Endothelial cell of umbilical vein (primary cell): ENCODE data around the gene STRIP2. TPM values are rescaled to one million over a fixed set of nuclear protein-coding genes. Genes with fewer than 3 reads are reported as not detected.

Experiments used
- BruUV-seq: library from RNA; stranded (reverse); fragments of 400-500 nt; replicated peaks from 2 replicates; lab custom pipeline; 2021; lab: Mats Ljungman, UMichigan
- CTCF ChIA-PET: fragments of 300-600, 350-600 bp; sonication (Branson Sonifier 250); formaldehyde crosslinking; loops from one replicate; lab custom pipeline; 2021; ENCODE audit warnings: antibody characterized with exemption, inconsistent platforms; lab: Charles Lee
- POLR2A ChIA-PET: fragments of 300-600, 350-600 bp; sonication (Branson Sonifier 250); formaldehyde crosslinking; loops from one replicate; lab custom pipeline; 2021; ENCODE audit warnings: antibody characterized with exemption, inconsistent platforms; lab: Charles Lee
- DNase-seq: peaks from one replicate; pipeline ENCODE4 v3.0.0-alpha.2; 2011; ENCODE audit warnings: low read depth, low spot score
- FAIRE-seq: peaks from 2 replicates; lab custom pipeline; 2011; peaks lifted over from hg19 to GRCh38; lab: Jason Lieb, UNC
- H2AFZ ChIP-seq: 2 replicates; pipeline ENCODE4 v1.6.0; 2012; ENCODE audit warnings: low read depth, low read length, control low read depth, inconsistent platforms
- H3K27ac ChIP-seq: 2 replicates; pipeline ENCODE4 v1.5.1; 2011; ENCODE audit warnings: low read depth, mild to moderate bottlenecking, control low read depth, low read length, moderate library complexity; ENCODE audit not compliant: insufficient read depth
- H3K27me3 ChIP-seq, 2 experiments: 2 replicates each; pipeline versions ENCODE4 v1.6.0 to v1.6.1; 2011; ENCODE audit warnings: low read length in 2 of 2, mixed read lengths in 1 of 2; ENCODE audit not compliant: control insufficient read depth in 2 of 2, insufficient read depth in 2 of 2
- H3K36me3 ChIP-seq, 2 experiments: 2 replicates in 1 of 2; 3 replicates in 1 of 2; pipeline ENCODE4 v1.5.1; 2011; ENCODE audit warnings: low read length in 2 of 2, mild to moderate bottlenecking in 1 of 2, moderate library complexity in 1 of 2; ENCODE audit not compliant: control insufficient read depth in 2 of 2, insufficient read depth in 2 of 2; ENCODE audit errors: extremely low read depth in 1 of 2
- H3K4me1 ChIP-seq: 3 replicates; pipeline ENCODE4 v1.5.1; 2011; ENCODE audit warnings: mild to moderate bottlenecking, low read length; ENCODE audit not compliant: control insufficient read depth, insufficient read depth; ENCODE audit errors: extremely low read depth
- H3K4me2 ChIP-seq: 2 replicates; pipeline ENCODE4 v1.6.1; 2011; ENCODE audit warnings: low read length, control low read depth, mixed read lengths; ENCODE audit not compliant: insufficient read depth
- H3K4me3 ChIP-seq, 3 experiments: fragments of 200-600 bp in 1 of 3; sonication (generic), shearing (Covaris generic) in 1 of 3; replicated peaks in 1 of 3; 2 replicates each; pipeline ENCODE4 v1.5.1; 2011 to 2016; ENCODE audit warnings: control low read depth in 3 of 3, low read length in 3 of 3, mild to moderate bottlenecking in 2 of 3, inconsistent platforms in 1 of 3, low read depth in 1 of 3, moderate library complexity in 1 of 3; ENCODE audit not compliant: insufficient read depth in 1 of 3
- H3K79me2 ChIP-seq: 2 replicates; pipeline ENCODE4 v1.6.0; 2012; ENCODE audit warnings: low read length, inconsistent platforms; ENCODE audit not compliant: control insufficient read depth, insufficient read depth
- H3K9ac ChIP-seq: replicated peaks from 2 replicates; pipeline ENCODE3; 2011; ENCODE audit warnings: low read length, control low read depth; ENCODE audit not compliant: insufficient read depth; ENCODE audit errors: extremely low read depth
- H3K9me1 ChIP-seq: replicated peaks from 3 replicates; pipeline ENCODE4 v1.6.0; 2011; ENCODE audit warnings: mild to moderate bottlenecking, low read length; ENCODE audit not compliant: control insufficient read depth, insufficient read depth; ENCODE audit errors: extremely low read depth
- H3K9me3 ChIP-seq: replicated peaks from 2 replicates; pipeline ENCODE4 v1.5.1; 2012; ENCODE audit warnings: low read length, inconsistent platforms; ENCODE audit not compliant: control insufficient read depth, insufficient read depth
- H4K20me1 ChIP-seq: replicated peaks from 2 replicates; pipeline ENCODE3; 2011; ENCODE audit warnings: mild to moderate bottlenecking, low read length; ENCODE audit not compliant: control insufficient read depth, insufficient read depth; ENCODE audit errors: extremely low read depth
- CTCF ChIP-seq, 2 donors: IDR thresholded peaks; 1 replicate in 1 of 2; 2 replicates in 1 of 2; pipeline ENCODE4 v1.5.1; 2011; ENCODE audit warnings: low read length in 2 of 2, mild to moderate bottlenecking in 2 of 2, moderate library complexity in 2 of 2, control low read depth in 1 of 2, inconsistent platforms in 1 of 2, low read depth in 1 of 2; ENCODE audit not compliant: insufficient read depth in 1 of 2; ENCODE audit errors: extremely low read depth in 1 of 2
- EZH2 ChIP-seq: IDR thresholded peaks from 2 replicates; pipeline ENCODE4 v1.6.1; 2012; ENCODE audit warnings: borderline replicate concordance, low read depth, mild to moderate bottlenecking, moderate library complexity, low read length, inconsistent platforms; ENCODE audit not compliant: severe bottlenecking
- FOS ChIP-seq: IDR thresholded peaks from 2 replicates; pipeline ENCODE4 v1.6.1; 2011; ENCODE audit warnings: mild to moderate bottlenecking, low read length, moderate library complexity, borderline replicate concordance; ENCODE audit not compliant: insufficient read depth
- GATA2 ChIP-seq: IDR thresholded peaks from 2 replicates; pipeline ENCODE4 v1.7.0; 2011; ENCODE audit warnings: low read depth, mild to moderate bottlenecking, moderate library complexity, mixed read lengths, low read length; ENCODE audit not compliant: insufficient read length, insufficient read depth
- JUN ChIP-seq: IDR thresholded peaks from 2 replicates; pipeline ENCODE4 v1.6.1; 2011; ENCODE audit warnings: borderline replicate concordance, low read depth; ENCODE audit not compliant: insufficient read length, insufficient read depth
- MAX ChIP-seq: IDR thresholded peaks from 2 replicates; pipeline ENCODE4 v1.6.1; 2011; ENCODE audit not compliant: insufficient read depth, insufficient read length
- MYC ChIP-seq: IDR thresholded peaks from one replicate; pipeline ENCODE4 v1.6.1; 2011; ENCODE audit warnings: mild to moderate bottlenecking, low read depth, low read length
- POLR2A ChIP-seq: IDR thresholded peaks from 2 replicates; pipeline ENCODE4 v1.6.1; 2012; ENCODE audit warnings: low read depth, mild to moderate bottlenecking, control low read depth, low read length
- POLR2AphosphoS5 ChIP-seq: IDR thresholded peaks from 2 replicates; pipeline ENCODE4 v1.6.1; 2012; ENCODE audit warnings: low read depth, mild to moderate bottlenecking, control low read depth, low read length, moderate library complexity; ENCODE audit not compliant: insufficient read depth
- dilution Hi-C: fragments of 300-500 bp; cut with MboI; formaldehyde crosslinking; loops from one replicate; pipeline ENCODE4 v1.15.0; 2019; ENCODE audit warnings: low sequenced_read_pairs; ENCODE audit not compliant: extremely low pct_ligation_motif_present
- intact Hi-C: fragments of 100-400 bp; cut with micrococcal nuclease; formaldehyde crosslinking; loops from one replicate; pipeline ENCODE4 v1.10.0; 2022
- polyA plus RNA-seq, 4 experiments: library from polyadenylated mRNA; depleted of rRNA in 3 of 4; stranded (reverse) in 3 of 4; unstranded in 1 of 4; fragments of >200 nt; gene quantifications; 2 replicates each; pipeline versions ENCODE4 v1.2.1 to v1.2.3, GENCODE V29; 2011 to 2012; ENCODE audit warnings: missing spikeins in 1 of 4
- total RNA-seq: library from RNA; stranded (reverse); gene quantifications from 2 replicates; pipeline ENCODE4 v1.2.3, GENCODE V29; 2021

The STRIP2 gene
- total and polyA plus RNA-seq, 2 donors (not counting 3 experiments of a cell fraction or from before 2014, with no cell fraction given): 3.4 to 10.0 TPM

- intact Hi-C loops (no loop called here), dilution Hi-C loops (no loop called here)
- peak overlapping the region; percentile 8 for H3K4me2 ChIP-seq
- no peaks in the 10 kb centered on the region for H3K9me3 ChIP-seq
- no peak overlapping the region for H3K4me3 ChIP-seq
- ChIA-PET POLR2A (no interaction called here), CTCF (no interaction called here)
- FAIRE-seq (peak; percentile 76), DNase-seq (peak; percentile 47)
- H3K36me3 ChIP-seq: no peaks in the 10 kb centered on the region
- H3K27me3 ChIP-seq: no peaks in the 10 kb centered on the region
- H3K79me2 ChIP-seq: no peaks in the 10 kb centered on the region
- H3K4me1 ChIP-seq: no peaks in the 10 kb centered on the region
- no peak overlapping the region for H3K27ac ChIP-seq
- H3K9me1 ChIP-seq: no peaks in the 10 kb centered on the region
- BruUV-seq: no TSS peak
- H4K20me1 ChIP-seq: no peaks in the 10 kb centered on the region
- peak overlapping the region; percentile 14 for H2AFZ ChIP-seq
- TF ChIP-seq FOS: peak; percentile 83
- TF ChIP-seq MYC: no peak
- TF ChIP-seq POLR2AphosphoS5: peak; percentile 33
- TF ChIP-seq JUN: peak; percentile 62
- H3K9ac ChIP-seq: no peak overlapping the region
These were observed 96.7 kb downstream of the STRIP2 start for GRCh38 chr7:129530795-129531391.

GRCh38 chr7:129531721-129532120 is 97.5 kb downstream of the STRIP2 start:
- H3K27ac ChIP-seq: no peak overlapping the region
- H3K36me3 ChIP-seq: no peaks in the 10 kb centered on the region
- no peaks in the 10 kb centered on the region for H3K9me3 ChIP-seq
- H4K20me1 ChIP-seq: no peaks in the 10 kb centered on the region
- intact Hi-C loops (no loop called here), dilution Hi-C loops (no loop called here)
- H3K27me3 ChIP-seq: no peaks in the 10 kb centered on the region
- H3K79me2 ChIP-seq: no peaks in the 10 kb centered on the region
- H3K4me3 ChIP-seq: no peak overlapping the region
- H3K9ac ChIP-seq: no peak overlapping the region
- BruUV-seq: no TSS peak
- TF ChIP-seq CTCF (IDR thresholded peaks at IDR 0.05; ENCODE audit: extremely low read depth in 1 of 2, insufficient read depth in 1 of 2, low read depth in 1 of 2, low read length in 2 of 2) (no peak), POLR2A (no peak), POLR2AphosphoS5 (no peak), EZH2 (no peak), GATA2 (no peak), MYC (no peak), JUN (no peak), MAX (no peak), FOS (no peak)
- POLR2A ChIA-PET: no interaction called here
- FAIRE-seq (no peak), DNase-seq (no peak)
- no peaks in the 10 kb centered on the region for H3K9me1 ChIP-seq
- CTCF ChIA-PET: no interaction called here
- no peak overlapping the region for H3K4me2 ChIP-seq
- H3K4me1 ChIP-seq: no peaks in the 10 kb centered on the region
- no peak overlapping the region for H2AFZ ChIP-seq
